Calu3 (cell line): ENCODE results near the gene ANKRD28. TPM values are rescaled to one million over a fixed set of nuclear protein-coding genes. Genes with fewer than 3 reads are reported as not detected.
A peak's percentile ranks its signal among the peaks of the same experiment; 100 is the strongest.

Source experiments
- BruUV-seq: library from RNA; stranded (reverse); fragments of 400-500 nt; replicated peaks from 2 replicates; lab custom pipeline; 2021; lab: Mats Ljungman, UMichigan
- CTCF ChIA-PET: fragments of 300-600 bp; sonication (Branson Sonifier 250); formaldehyde crosslinking; loops from one replicate; lab custom pipeline; 2022; ENCODE audit warnings: antibody characterized with exemption; lab: Charles Lee
- DNase-seq: peaks from one replicate; pipeline ENCODE4 v3.0.0; 2022
- H3K27ac Mint-ChIP-seq: one replicate; pipeline ENCODE4 v1.8.0; 2022; ENCODE audit warnings: mixed read lengths; ENCODE audit not compliant: unreplicated experiment
- H3K27me3 Mint-ChIP-seq: one replicate; pipeline ENCODE4 v1.8.0; 2022; ENCODE audit warnings: mixed read lengths; ENCODE audit not compliant: unreplicated experiment
- H3K36me3 Mint-ChIP-seq: one replicate; pipeline ENCODE4 v1.8.0; 2022; ENCODE audit warnings: mild to moderate bottlenecking, moderate library complexity, mixed read lengths; ENCODE audit not compliant: insufficient read depth, unreplicated experiment
- H3K4me1 Mint-ChIP-seq: one replicate; pipeline ENCODE4 v1.8.0; 2022; ENCODE audit warnings: mild to moderate bottlenecking, low read depth, mixed read lengths; ENCODE audit not compliant: unreplicated experiment
- H3K4me3 Mint-ChIP-seq: one replicate; pipeline ENCODE4 v1.8.0; 2022; ENCODE audit warnings: mild to moderate bottlenecking, low read depth, moderate library complexity, mixed read lengths; ENCODE audit not compliant: unreplicated experiment
- H3K9me3 Mint-ChIP-seq: one replicate; pipeline ENCODE4 v1.8.0; 2022; ENCODE audit warnings: low read depth, mixed read lengths; ENCODE audit not compliant: unreplicated experiment
- intact Hi-C: fragments of 100-400 bp; cut with micrococcal nuclease; formaldehyde crosslinking; loops from one replicate; pipeline ENCODE4 v1.10.0; 2022; ENCODE audit not compliant: unreplicated experiment
- total RNA-seq: library from RNA; stranded (reverse); gene quantifications from 2 replicates; pipeline ENCODE4 v1.2.3, GENCODE V29; 2022
- TF ChIP-seq, protein P1 (sequence below): fragments of 200-600 bp; IDR thresholded peaks from one replicate; pipeline ENCODE4 v1.8.0; 2022; ENCODE audit warnings: antibody characterized with exemption; ENCODE audit not compliant: unreplicated experiment

ANKRD28 gene
- total RNA-seq, 1 experiment from 2014 or later: 57.7 TPM

GRCh38 chr3:15787526-15787925, 10.3 kb downstream of the ANKRD28 start:
- DNase-seq: no peak
- H3K27me3 Mint-ChIP-seq: no peaks in the 10 kb centered on the region
- BruUV-seq: no TSS peak
- intact Hi-C loops: no loop called here
- peaks cover 18% of the 10 kb centered on the region for H3K4me1 Mint-ChIP-seq
- no peak overlapping the region for H3K27ac Mint-ChIP-seq
- peaks cover 12% of the 10 kb centered on the region for H3K36me3 Mint-ChIP-seq
- CTCF ChIA-PET: no interaction called here
- H3K9me3 Mint-ChIP-seq: peaks cover 5% of the 10 kb centered on the region
- TF ChIP-seq, protein P1, sequence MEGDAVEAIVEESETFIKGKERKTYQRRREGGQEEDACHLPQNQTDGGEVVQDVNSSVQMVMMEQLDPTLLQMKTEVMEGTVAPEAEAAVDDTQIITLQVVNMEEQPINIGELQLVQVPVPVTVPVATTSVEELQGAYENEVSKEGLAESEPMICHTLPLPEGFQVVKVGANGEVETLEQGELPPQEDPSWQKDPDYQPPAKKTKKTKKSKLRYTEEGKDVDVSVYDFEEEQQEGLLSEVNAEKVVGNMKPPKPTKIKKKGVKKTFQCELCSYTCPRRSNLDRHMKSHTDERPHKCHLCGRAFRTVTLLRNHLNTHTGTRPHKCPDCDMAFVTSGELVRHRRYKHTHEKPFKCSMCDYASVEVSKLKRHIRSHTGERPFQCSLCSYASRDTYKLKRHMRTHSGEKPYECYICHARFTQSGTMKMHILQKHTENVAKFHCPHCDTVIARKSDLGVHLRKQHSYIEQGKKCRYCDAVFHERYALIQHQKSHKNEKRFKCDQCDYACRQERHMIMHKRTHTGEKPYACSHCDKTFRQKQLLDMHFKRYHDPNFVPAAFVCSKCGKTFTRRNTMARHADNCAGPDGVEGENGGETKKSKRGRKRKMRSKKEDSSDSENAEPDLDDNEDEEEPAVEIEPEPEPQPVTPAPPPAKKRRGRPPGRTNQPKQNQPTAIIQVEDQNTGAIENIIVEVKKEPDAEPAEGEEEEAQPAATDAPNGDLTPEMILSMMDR: no peak
- H3K4me3 Mint-ChIP-seq: no peak overlapping the region

- TF ChIP-seq, protein P1: no peak
- DNase-seq: no peak
- Mint-ChIP-seq H3K36me3 (no peaks in the 10 kb centered on the region), H3K27ac (peak overlapping the region; percentile 35), H3K4me3 (no peak overlapping the region), H3K27me3 (no peaks in the 10 kb centered on the region), H3K9me3 (no peaks in the 10 kb centered on the region), H3K4me1 (peaks cover 27% of the 10 kb centered on the region)
- CTCF ChIA-PET: no interaction called here
- intact Hi-C loops: no loop called here
- BruUV-seq: no TSS peak
Measured at GRCh38 chr3:15783361-15783969, 14.3 kb downstream of the ANKRD28 start.

GRCh38 chr3:15782429-15782828, 15.3 kb downstream of the ANKRD28 start:
- intact Hi-C loops: no loop called here
- no peaks in the 10 kb centered on the region for H3K36me3 Mint-ChIP-seq
- peaks cover 31% of the 10 kb centered on the region for H3K4me1 Mint-ChIP-seq
- no peak overlapping the region for H3K27ac Mint-ChIP-seq
- DNase-seq: no peak
- TF ChIP-seq, protein P1: no peak
- H3K4me3 Mint-ChIP-seq: no peak overlapping the region
- H3K27me3 Mint-ChIP-seq: no peaks in the 10 kb centered on the region
- H3K9me3 Mint-ChIP-seq: no peaks in the 10 kb centered on the region
- BruUV-seq: no TSS peak
- CTCF ChIA-PET: interaction anchor here (0.6 kb wide), 1 partner anchor 393 kb away, joined by 4 read pairs; no protein-coding TSS in a partner anchor

- TF ChIP-seq, protein P1: no peak
- intact Hi-C loops: no loop called here
- Mint-ChIP-seq H3K27me3 (no peaks in the 10 kb centered on the region), H3K4me3 (no peak overlapping the region), H3K36me3 (no peaks in the 10 kb centered on the region), H3K27ac (no peak overlapping the region), H3K9me3 (no peaks in the 10 kb centered on the region), H3K4me1 (peaks cover 31% of the 10 kb centered on the region)
- no TSS peak for BruUV-seq
- no peak for DNase-seq
- CTCF ChIA-PET: interaction anchor here (0.6 kb wide), 1 partner anchor 392 kb away, joined by 4 read pairs; no protein-coding TSS in a partner anchor
Measured at GRCh38 chr3:15781637-15782402, 16.0 kb downstream of the ANKRD28 start.
